ENCODE measurements around the gene IGF1R.

IGF1R gene

DNA sequence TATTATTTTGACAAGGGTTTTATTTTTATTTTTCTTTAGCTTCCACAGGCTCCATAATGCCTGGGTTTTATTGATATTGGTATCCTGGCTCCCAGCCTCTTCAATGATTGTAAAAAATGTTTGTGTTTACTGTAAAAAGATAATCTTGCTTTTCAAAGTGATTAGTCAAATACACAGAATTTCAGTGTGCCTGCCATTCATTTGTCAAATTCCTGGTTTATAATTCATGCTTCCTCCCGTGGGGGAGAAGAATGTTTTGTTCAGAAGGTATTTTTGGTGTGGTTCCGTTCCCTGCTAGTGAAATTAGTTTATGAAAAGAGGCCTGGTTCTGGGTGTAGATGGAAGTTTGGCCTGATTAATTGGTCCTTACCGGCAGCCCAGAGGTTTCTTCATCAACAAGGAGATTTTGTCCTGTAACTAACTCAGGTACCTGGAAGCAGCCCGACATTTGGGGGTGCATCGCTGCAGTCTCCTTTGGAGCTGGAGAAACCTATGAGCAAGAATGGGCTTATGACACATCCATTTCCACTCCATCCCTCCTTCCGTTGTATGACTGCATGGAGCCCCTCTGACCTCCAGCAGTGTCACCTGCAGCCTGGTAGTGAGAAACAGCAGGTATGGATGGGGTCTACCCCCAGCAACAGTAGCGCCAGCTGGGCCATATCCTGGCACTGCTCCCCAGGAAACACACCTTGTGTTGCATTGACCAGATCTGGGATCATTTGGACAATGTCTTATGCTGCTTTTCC is 257.8 kb downstream of the IGF1R start:
- peak overlapping the region; percentile 90 for H3K27ac ChIP-seq
- H3K36me3 ChIP-seq: peaks cover 48% of the 10 kb centered on the region
- peaks cover 46% of the 10 kb centered on the region in 2 experiments for H3K4me1 ChIP-seq (ENCODE audit: control insufficient read depth in 1 of 2, insufficient read depth in 1 of 2, low read depth in 1 of 2, low read length in 1 of 2)
- no peaks in the 10 kb centered on the region for H3K27me3 ChIP-seq
- H3K9me3 ChIP-seq: no peaks in the 10 kb centered on the region
- H3K4me3 ChIP-seq (ENCODE audit: low read depth in 1 of 2, low read length in 1 of 2): no peak overlapping the region
- TF ChIP-seq, protein P1, sequence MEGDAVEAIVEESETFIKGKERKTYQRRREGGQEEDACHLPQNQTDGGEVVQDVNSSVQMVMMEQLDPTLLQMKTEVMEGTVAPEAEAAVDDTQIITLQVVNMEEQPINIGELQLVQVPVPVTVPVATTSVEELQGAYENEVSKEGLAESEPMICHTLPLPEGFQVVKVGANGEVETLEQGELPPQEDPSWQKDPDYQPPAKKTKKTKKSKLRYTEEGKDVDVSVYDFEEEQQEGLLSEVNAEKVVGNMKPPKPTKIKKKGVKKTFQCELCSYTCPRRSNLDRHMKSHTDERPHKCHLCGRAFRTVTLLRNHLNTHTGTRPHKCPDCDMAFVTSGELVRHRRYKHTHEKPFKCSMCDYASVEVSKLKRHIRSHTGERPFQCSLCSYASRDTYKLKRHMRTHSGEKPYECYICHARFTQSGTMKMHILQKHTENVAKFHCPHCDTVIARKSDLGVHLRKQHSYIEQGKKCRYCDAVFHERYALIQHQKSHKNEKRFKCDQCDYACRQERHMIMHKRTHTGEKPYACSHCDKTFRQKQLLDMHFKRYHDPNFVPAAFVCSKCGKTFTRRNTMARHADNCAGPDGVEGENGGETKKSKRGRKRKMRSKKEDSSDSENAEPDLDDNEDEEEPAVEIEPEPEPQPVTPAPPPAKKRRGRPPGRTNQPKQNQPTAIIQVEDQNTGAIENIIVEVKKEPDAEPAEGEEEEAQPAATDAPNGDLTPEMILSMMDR (IDR thresholded peaks at IDR 0.05): no peak

DNA sequence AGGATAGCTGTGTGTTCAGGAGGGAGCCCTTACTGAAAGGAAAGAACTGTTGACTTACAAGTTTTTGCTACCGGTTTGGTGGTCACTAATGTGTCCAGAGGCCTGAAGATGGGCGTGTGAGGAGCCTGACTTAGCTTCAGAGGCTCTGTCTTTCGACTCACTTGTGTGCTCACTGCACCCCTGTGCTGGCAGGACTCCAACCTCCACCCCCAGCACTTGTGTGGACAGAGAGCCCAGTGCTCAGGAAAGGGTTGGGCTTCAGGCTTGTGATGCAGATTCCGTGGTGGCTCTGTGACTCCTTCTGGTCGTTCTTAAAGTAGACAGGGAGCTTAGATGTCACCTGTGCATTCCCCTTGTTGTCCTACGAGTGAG is 258.4 kb downstream of the IGF1R start:
- peaks cover 40 to 41% of the 10 kb centered on the region in 2 experiments for H3K4me1 ChIP-seq (ENCODE audit: control insufficient read depth in 1 of 2, insufficient read depth in 1 of 2, low read depth in 1 of 2, low read length in 1 of 2)
- H3K27ac ChIP-seq: no peak overlapping the region
- H3K36me3 ChIP-seq: peaks cover 54% of the 10 kb centered on the region
- H3K27me3 ChIP-seq: no peaks in the 10 kb centered on the region
- H3K9me3 ChIP-seq: no peaks in the 10 kb centered on the region
- TF ChIP-seq, protein P1 (IDR thresholded peaks at IDR 0.05): no peak
- no peak overlapping the region for H3K4me3 ChIP-seq (ENCODE audit: low read depth in 1 of 2, low read length in 1 of 2)

DNA sequence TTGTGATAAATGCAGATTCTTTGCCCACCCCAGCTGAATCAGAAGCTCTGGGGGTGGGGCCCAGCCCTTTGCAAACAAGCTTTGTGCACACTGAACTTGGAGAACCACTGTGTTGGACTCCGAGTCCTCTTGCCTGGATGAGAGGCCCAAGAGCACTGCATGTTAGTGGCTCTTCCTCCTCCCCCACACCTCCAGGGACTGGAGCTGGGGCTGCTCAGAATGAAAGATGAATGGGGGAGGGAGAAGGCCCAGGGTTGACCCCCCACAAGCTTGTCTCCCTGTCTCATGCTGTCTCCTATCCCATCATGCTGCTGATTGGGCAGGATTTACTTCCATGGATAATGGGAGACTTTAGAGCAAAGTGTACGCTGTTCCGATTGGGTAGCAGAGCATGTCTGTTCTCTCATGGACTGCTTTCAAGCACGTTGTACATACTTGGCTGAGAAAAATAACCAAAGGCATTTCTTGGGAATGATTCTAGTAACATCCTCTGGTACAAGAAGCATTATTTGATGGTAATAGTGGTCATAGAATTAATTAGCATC is 259.7 kb downstream of the IGF1R start:
- H3K27me3 ChIP-seq: no peaks in the 10 kb centered on the region
- H3K36me3 ChIP-seq: peaks cover 67% of the 10 kb centered on the region
- no peak overlapping the region for H3K27ac ChIP-seq
- H3K4me3 ChIP-seq (ENCODE audit: low read depth in 1 of 2, low read length in 1 of 2): no peak overlapping the region
- TF ChIP-seq, protein P1 (IDR thresholded peaks at IDR 0.05): no peak
- H3K4me1 ChIP-seq (ENCODE audit: control insufficient read depth in 1 of 2, insufficient read depth in 1 of 2, low read depth in 1 of 2, low read length in 1 of 2): peaks cover 27 to 28% of the 10 kb centered on the region in 2 experiments
- no peaks in the 10 kb centered on the region for H3K9me3 ChIP-seq

DNA sequence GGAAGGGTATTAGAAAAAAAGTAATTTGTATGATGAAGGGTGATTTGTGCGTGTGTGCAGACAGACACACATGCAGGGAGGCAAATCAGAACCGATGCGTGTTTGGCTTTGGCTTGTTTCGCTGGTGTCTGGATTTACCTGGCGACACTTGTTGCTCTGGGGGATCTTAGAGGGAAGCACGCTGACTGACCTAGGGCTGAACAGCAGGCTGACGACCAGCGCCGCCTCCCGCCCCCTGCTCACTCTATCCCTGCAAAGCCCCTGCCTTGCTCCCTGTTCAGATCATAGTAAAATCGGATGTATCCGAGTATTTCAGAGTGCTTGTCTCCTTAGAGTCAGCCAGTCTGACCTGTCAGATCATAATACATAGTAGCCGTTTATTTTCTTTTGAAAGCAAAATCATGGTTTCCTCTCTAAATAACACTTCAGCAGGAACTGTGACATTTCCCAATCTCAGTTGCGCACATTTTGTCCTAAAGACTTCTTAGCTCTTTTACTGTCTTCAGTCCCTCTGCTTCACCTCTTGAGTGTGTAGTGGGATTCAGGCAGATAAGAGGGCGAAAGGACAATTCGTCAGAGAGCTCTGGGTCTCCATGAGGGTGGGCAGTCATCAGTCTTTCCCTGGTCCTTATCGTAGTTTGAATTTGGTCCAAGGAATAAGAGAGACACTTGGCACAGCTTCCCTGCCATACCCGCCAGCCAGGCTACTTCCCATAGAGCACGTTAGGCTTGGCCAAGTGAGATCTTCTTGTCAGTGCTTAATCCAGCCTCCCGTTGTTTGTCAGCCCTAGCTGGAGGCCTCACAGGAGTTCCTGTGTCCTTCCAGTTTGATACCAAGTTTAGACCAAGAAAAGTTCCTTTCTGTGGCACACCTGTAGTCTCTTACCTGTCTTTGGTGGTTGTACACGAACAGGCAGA is 261.9 kb downstream of the IGF1R start:
- H3K27me3 ChIP-seq: no peaks in the 10 kb centered on the region
- H3K9me3 ChIP-seq: no peaks in the 10 kb centered on the region
- H3K4me1 ChIP-seq (ENCODE audit: control insufficient read depth in 1 of 2, insufficient read depth in 1 of 2, low read depth in 1 of 2, low read length in 1 of 2): peaks cover 11 to 13% of the 10 kb centered on the region in 2 experiments
- H3K27ac ChIP-seq: peak overlapping the region; percentile 27
- no peak overlapping the region for H3K4me3 ChIP-seq (ENCODE audit: low read depth in 1 of 2, low read length in 1 of 2)
- peaks cover 89% of the 10 kb centered on the region for H3K36me3 ChIP-seq
- TF ChIP-seq, protein P1 (IDR thresholded peaks at IDR 0.05): no peak

DNA sequence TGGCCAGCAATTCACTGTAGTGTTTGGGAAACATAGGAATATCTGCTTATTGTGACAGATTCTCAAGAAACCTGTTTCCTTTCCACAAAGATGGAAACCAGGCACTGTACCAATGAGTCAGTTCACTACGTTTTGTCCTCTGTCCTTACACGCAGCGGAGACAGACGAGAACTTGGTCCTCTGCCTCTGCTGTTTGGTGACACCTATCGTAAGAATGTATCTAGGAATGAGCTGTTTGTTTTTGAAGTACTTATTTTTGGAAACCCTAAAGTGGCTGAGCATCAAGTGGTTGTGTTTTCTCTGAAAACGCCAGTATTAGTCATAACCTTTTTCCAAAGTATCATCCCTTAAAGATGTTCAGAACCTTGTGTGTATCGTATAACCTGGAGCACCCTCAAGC is 266.3 kb downstream of the IGF1R start:
- no peaks in the 10 kb centered on the region for H3K9me3 ChIP-seq
- H3K36me3 ChIP-seq: peaks cover 100% of the 10 kb centered on the region
- H3K4me1 ChIP-seq (ENCODE audit: control insufficient read depth in 1 of 2, insufficient read depth in 1 of 2, low read depth in 1 of 2, low read length in 1 of 2): peaks cover 12 to 13% of the 10 kb centered on the region in 2 experiments
- H3K4me3 ChIP-seq (ENCODE audit: low read depth in 1 of 2, low read length in 1 of 2): no peak overlapping the region
- TF ChIP-seq, protein P1 (IDR thresholded peaks at IDR 0.05): no peak
- peak overlapping the region; percentile 59 for H3K27ac ChIP-seq
- no peaks in the 10 kb centered on the region for H3K27me3 ChIP-seq

All from neutrophil (primary cell).